Measurements from ENCODE around the gene CHST11.

CHST11 gene

DNA sequence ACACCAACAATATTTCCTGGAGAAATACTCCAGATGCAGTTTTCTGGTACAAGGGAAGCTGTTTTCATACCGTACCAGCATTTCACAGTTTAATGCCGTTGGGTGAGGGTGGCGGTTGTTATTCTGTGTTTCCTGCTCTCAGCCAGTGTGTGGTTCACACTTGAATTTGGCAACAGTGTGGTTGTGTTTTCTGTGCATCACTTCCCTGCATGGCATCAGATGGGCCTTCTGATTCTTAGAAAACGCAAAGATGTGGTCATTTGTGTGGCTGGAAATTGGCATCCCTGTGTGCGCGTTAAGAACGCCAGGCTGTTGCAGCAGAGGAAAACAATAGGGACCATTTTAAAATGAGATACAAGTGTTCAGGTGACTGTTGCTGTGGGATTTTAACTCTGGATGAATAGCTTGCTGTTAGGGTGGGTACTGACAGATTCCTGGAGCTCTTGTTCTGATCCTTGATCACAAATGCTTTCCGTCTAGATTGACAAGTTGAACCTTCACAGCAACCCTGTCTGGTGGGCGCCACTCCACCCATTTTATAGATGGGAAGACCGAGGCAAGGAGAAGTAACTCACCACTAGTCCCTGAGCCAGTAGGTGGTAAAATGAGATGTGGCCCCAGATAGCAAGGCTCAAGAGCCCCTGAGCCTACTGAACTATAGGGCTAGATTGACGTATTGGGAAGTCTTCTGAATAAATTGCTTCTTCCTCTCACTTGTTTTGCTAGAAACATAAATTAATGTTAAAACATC is 231.2 kb downstream of the CHST11 start:
- peak overlapping the region; percentile 9 for H3K4me3 ChIP-seq (ENCODE audit: low read length)
- DNase-seq (ENCODE audit: low read depth, low spot score) = peak; percentile 93

DNA sequence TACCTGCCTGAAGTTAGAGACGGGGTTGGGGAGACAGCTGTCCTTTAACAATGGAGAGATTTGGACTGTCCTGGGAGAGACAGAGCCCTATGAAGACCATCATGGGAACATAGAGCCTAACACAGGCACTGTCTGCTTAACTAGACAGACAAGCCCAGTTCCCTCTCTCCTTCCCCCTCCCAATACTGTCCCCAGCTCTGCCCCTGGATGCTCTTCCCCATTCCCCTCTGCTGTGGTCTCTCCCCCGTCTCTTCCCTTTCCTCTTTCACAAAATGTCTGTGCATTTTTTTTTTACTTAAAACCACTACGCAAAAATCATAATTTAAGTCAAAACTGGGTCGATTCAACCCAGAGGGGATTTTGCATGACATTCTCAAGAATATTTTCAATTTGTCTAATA is 232.9 kb downstream of the CHST11 start:
- DNase-seq (ENCODE audit: low read depth, low spot score) = no peak
- no peak overlapping the region for H3K4me3 ChIP-seq (ENCODE audit: low read length)

DNA sequence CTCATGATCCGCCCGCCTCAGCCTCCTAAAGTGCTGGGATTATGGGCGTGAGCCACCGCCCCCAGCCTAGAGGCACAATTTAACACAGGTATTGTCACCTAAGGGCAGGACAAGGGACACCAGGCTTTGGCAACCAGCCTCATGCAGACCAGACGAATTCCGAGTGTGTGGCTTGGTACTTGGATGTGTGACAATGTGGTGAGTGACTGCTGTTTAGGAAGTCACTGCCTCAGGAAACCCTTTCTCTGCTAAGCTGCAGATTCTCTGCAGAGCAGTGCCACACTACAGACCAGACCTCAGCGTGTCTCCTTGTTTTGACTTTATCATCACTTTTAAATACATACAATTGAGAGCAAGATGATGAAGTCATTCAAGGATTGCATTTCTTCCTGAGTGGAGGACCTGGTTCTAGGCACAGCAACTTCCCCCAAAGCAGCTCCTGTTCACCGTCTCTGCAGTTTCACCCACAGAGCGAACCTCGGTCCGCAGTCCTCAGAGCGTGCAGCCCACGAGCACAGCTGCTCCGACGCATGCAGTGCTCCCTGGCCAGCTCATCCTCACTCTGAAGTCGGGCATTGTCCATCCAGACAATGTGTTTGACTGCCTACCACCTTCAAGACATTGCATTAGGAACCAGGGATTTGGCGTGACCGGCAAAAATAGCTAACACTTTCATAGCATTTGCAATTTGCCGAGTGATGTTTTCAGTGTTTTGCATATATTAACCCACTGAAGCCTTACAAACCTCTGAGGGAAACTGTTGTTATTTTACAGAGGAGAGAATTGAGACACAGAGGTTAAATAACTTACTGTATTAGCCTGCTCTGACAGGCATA is 235.2 kb downstream of the CHST11 start:
- no peak overlapping the region for H3K4me3 ChIP-seq (ENCODE audit: low read length)
- no peak for DNase-seq (ENCODE audit: low read depth, low spot score)

DNA sequence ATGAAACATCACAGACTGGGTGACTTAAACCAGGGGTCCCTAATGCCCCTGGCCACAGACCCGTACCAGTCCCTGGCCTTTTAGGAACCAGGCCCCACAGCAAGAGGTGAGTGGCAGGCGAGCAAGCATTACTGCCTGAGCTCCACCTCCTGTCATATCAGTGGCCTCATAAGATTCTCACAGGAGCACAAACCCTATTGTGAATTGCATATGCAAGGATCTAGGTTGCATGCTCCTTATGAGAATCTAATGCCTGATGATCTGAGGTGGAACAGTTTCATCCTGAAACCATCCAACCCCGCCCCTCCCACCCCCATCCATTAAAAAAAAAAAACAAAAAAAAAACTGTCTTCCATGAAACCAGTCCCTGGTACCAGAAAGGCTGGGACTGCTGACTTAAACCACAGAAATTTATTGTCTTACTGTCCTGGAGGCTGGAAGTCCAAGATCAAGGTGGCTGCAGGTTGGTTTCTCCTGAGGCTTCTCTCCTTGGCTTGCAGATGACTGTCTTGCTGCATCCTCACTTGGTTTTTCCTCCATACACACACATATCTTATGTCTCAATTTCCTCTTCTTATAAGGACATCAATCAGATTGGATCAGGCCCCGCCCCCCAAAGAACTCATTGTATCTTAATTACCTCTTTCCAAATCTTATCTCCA is 235.9 kb downstream of the CHST11 start:
- DNase-seq (ENCODE audit: low read depth, low spot score) = no peak
- H3K4me3 ChIP-seq (ENCODE audit: low read length) = no peak overlapping the region

DNA sequence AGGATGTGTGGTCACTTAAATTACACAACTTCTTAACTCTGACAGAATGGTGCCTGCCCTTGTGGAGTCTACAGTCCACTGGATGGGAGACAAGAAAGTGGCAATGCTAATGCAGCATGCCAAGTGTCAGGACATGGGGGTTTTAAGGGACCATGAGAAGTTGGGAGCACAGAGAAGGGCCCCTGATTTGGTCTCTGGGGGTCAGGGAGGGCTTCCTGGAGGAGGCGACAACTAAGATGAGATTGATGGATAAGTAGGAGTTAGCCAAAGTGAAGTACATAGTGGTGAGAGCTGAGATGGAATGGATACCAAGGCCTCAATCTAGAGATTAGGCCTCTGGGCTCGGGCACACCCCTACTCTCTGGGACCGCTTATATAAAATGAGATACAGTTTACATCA is 236.7 kb downstream of the CHST11 start:
- no peak for DNase-seq (ENCODE audit: low read depth, low spot score)
- H3K4me3 ChIP-seq (ENCODE audit: low read length) = no peak overlapping the region

DNA sequence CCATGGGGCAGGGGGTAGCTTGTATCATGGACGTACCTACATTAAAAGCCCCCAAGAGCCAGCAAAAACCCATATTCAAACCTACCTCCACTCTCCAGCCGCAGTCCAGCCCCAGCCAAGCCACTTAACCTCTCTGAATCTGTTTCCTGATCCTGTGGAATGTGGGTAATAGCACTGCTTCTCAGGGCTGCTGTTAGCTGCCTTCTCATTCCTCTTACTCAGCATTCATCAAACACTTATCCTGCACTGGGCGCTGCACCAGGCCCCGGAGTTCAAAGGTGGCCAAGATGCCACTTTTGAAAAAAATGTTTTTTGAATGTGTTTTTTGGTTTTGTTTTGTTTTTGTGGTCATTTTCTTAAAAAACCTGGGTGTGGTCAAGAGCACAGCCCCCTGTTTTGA is 237.4 kb downstream of the CHST11 start:
- DNase-seq (ENCODE audit: low read depth, low spot score) = no peak
- H3K4me3 ChIP-seq (ENCODE audit: low read length) = no peak overlapping the region

DNA sequence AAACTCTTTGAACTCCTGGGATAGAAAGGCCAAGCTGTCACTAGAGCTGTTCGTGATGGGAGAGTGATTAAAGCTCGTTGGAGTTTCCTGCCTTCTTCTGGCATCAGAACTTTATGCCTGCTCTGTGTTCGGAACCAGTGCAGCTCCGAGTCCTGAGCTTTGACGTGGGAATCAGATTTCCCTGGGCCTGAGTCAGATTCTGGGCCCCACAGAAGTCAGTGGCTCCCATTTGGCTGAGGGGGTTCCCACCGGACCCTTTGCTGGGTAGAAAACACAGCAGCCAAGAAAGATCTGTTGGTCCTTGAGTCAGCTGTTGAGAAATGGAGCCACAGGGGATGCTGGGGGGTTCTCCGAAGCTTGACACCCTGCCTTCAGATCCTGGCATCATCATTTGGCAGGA is 238.0 kb downstream of the CHST11 start:
- DNase-seq (ENCODE audit: low read depth, low spot score) = no peak
- H3K4me3 ChIP-seq (ENCODE audit: low read length) = no peak overlapping the region

DNA sequence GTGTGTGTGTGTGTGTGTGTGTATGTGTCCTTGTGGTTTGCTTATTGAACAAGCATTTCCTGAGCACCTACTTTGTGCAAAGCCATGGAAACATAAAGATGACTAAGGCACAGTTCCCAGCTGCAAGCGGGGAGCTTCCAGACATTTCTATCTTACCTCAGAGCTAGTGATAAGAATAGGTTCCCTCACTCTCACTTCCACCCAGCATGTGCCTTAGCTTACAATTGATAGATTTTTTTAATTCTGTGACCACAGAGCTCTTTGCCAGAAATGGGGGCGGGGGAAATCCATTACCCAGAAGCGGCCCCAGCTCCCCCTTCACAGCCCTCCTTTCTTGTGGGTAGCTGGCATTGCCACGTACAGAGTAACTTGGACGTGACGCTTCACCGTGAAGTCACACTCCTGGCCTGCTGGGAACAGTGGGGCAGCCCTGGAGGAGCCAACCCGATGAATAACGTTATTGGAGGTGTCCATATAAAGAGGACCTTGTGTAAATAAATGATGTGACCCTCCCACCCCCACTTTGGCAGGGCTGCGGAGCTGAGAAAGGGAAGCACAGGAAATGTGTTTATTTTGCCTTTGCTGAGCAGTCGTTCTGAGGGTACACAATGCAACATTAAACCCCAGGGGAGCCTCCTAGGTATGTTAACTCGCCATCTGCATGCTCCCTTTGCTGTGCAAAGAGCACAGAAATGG is 238.9 kb downstream of the CHST11 start:
- no peak overlapping the region; the same call in 1 of the 2 replicates for H3K4me3 ChIP-seq (ENCODE audit: low read length)
- DNase-seq (ENCODE audit: low read depth, low spot score) = peak; percentile 86

DNA sequence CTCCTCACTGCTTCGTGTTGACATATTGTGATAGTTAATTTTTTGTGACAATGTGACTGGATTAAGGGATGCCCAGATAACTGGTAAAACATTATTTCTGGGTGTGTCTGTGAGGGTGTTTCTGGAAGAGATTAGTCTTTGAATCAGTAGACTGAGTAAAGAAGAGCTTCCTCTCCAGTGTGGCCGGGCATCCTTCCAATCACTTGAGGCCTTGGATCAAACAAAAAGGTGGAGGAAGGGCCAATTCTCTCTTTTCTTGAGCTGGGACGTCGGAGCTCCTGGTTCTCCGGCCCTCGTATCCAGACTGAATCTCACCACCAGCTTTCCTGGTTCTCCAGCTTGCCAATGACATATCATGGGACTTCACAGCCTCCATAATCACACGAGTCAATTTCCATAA is 240.4 kb downstream of the CHST11 start:
- no peak for DNase-seq (ENCODE audit: low read depth, low spot score)

DNA sequence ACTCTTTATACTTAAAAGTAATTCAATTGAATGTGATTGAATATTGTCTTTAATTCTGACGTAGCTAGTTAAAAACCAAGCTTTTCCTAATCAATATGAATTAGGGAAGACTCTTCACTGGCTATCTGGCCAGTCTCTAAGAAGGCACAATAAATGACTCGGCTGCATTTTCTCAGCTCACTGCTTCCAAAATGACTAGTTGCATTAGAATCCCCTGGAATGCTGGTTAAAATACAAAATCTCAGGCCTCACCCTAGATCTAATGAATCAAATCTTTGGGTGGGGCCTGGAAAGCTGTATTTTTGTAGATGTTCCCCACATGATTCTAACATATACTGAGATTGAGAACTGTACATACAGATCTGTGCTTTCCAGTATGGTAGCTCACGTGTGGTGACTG is 242.1 kb downstream of the CHST11 start:
- no peak for DNase-seq (ENCODE audit: low read depth, low spot score)
- no peak overlapping the region for H3K4me3 ChIP-seq (ENCODE audit: low read length)

More for the DNA sequence above, 240.4 kb downstream of the CHST11 start:
- no peak overlapping the region for H3K4me3 ChIP-seq (ENCODE audit: low read length)

DNA sequence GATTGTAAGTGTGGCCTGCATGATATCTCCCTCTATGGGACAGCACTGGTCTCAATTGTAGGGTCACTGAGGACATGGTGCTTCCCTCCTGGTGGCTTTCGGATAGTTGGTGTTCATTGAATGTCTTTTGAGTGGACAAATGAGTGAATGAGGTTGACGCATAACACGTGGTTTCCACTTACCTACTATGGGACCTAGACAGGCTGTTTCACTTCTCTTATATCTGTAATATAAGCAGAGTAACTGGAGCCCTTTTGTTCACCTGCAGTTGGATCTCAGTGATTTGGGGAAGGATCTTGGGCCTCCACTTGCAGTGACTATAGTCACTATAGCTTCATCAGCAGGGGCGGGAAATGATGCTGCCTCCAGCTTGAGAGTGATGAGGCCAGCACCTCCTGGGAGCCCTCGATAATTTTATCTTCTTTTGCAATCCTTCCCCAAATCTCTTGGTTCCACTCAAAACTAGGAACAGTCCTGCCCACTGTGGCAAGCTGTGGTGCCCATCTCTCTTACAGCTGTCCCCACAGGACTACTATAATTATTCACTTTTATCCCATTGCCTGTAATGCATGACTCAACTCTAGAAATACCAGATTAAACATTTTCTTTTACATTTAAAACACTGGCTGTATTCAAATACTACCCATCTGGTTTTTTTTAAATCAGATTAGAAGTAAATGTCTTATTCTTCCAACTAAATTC is 242.9 kb downstream of the CHST11 start:
- no peak overlapping the region for H3K4me3 ChIP-seq (ENCODE audit: low read length)
- DNase-seq (ENCODE audit: low read depth, low spot score) = no peak

DNA sequence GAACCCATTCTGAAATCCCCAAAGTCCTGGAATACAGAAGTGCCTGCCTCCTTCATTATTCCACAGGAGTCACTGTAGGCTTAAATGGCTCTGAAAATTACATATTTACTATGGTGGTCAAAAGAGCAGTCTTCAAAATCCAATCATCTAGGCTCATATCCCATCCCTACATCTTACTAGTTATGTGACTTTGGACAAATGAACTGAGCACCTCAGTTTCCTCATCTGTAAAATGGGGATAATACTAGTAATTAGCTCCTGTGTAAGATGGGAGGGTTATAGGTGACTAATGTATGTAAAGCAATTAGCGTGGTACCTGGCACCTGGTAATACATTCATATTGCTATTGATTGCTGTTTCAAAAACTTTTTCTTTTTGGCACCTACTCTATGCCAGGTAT is 243.6 kb downstream of the CHST11 start:
- no peak for DNase-seq (ENCODE audit: low read depth, low spot score)
- H3K4me3 ChIP-seq (ENCODE audit: low read length) = no peak overlapping the region

DNA sequence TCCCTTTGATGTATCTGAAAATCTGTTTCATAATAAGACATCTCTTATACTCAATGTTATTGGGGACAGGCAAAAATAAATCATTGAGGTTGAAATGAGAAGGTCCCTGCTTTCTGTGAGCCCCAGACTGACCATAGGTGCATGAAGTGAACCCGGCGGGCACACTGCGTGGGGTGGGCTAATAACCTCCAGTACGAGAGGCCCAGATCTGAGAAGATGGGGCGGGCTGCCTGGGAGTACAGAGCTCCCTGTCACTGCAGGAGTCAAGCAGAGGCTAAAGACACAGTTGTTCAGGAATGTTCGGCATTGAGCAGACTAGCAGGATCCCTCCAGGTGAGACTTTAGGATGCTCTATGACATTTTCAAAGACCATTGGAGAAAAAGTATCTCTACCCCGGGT is 244.6 kb downstream of the CHST11 start:
- H3K4me3 ChIP-seq (ENCODE audit: low read length) = no peak overlapping the region
- no peak for DNase-seq (ENCODE audit: low read depth, low spot score)

DNA sequence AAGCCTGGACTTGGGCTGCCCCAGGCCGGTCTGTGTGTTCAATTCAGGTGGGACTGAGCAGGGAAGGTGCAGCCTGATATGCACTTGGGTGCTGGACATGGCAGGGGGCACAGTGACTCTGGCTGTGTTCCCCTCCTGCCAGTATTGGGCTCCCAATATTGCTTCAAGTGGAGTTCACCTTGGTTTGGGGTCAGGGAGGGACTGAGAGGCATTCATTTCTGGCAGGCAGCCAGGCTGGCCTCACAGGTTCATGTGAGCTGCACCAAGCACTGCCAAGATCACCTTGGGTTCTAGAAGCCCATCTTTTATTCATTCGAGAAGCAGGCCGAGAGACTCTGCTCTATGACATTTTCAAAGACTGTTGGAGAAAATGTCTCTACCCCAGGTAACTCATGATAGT is 245.0 kb downstream of the CHST11 start:
- no peak overlapping the region for H3K4me3 ChIP-seq (ENCODE audit: low read length)
- no peak for DNase-seq (ENCODE audit: low read depth, low spot score)

DNA sequence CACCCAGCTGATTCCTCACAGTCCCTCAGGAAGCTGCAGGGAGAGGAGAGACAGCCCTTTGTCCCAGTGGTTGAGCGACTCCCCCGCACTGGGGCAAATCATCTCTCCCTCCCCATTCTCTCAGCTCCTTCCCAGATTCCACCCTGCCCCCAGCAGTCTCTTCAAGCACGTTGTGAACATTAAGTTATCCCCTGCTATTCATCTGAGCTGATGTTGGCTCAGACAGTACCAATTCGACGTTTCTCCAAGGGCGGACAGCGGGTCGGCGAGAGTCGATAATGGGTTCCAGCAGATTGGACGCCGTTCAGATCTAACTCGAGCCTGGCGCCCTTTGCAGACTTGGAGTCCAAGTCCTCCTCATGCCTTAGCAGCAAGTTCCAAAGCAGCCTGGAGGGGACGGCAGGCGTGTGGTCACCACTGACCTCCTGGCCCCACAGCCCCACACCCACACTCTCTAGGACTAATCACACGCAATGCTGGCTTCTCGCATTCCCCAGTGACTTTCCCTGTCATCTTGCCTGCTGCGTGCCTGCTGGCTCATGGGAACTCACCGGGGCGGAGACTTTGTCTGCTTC is 245.9 kb downstream of the CHST11 start:
- H3K4me3 ChIP-seq (ENCODE audit: low read length) = no peak overlapping the region

DNA sequence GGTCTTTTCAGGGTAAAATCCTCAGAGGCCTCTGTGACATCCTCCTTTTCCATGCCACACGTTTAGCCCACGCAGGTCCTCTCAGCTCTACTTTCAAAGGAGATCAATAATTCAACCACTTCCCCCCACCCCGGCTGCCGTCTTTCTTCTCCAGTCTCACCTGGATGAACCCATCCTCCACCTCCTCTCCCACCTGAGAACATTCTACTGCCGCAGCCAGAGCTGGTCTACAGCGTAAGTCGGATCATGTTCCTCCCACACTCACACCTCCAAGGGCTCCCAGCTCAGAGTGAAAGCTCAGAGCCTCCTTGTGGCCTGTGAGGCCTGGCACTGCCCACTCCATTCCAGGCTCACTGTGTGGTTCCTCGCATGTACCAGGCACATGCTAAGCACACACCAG is 246.6 kb downstream of the CHST11 start:
- no peak overlapping the region for H3K4me3 ChIP-seq (ENCODE audit: low read length)
- no peak for DNase-seq (ENCODE audit: low read depth, low spot score)

More for the DNA sequence above, 245.9 kb downstream of the CHST11 start:
- DNase-seq (ENCODE audit: low read depth, low spot score) = no peak

DNA sequence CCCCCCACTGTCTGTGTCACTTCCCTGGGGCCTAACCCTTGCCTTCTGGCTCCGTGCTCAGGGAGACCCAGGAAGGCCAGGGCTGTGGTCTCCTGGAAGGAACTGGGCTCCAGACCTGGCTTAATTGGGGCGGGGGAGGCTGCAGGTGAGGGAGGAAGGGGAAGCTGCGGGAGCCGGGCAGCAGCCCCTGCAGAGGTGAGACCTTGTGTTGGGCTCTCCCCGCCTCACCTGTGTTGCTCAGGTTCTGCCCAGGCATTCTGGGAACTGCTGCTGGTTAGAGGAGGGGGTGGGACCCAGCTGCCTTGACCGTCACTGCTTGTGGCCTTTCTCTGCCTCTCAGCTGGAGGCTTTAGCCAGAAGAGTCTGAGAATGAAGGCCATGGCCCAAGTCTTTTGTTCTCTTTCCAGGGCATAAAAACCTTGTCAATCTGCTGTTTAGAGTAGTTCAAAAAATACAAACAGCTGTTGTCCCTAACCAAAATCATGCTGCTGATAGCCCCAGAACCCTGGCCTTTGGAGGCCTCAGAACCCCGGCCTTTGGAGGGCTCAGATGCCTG is 247.6 kb downstream of the CHST11 start:
- no peak overlapping the region for H3K4me3 ChIP-seq (ENCODE audit: low read length)
- no peak for DNase-seq (ENCODE audit: low read depth, low spot score)

DNA sequence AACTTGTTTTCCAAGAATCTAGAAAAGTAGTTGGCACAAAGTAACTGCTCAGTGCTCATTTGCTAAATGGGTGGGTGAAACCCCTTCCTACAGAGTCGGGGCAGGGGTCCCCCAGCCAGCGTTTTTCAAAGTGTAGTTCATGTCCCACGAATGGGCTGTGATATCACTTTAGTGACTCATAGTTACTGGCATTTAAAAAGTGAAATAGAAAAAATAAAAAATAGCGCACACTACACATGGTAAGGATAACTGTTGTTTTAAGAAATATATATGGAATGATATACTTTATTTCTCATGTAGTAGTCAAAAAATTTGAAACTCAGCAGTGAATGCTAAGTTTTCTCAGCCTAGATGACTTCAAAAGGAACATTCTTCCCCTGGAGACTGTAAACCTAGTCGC is 250.4 kb downstream of the CHST11 start:
- H3K4me3 ChIP-seq (ENCODE audit: low read length) = no peak overlapping the region
- DNase-seq (ENCODE audit: low read depth, low spot score) = no peak

Data from Jurkat, Clone E6-1 (cell line).